NCI-H1694 (cell line): ENCODE data around the gene ZNF35.

Experiments
- DNase-seq: peaks from one replicate; lab custom pipeline; 2025; lab: John Stamatoyannopoulos, UW

Gene ZNF35

GRCh38 chr3:44685128-44685800, 36.7 kb downstream of the ZNF35 start:
- no peak for DNase-seq

- DNase-seq = no peak
Observed at GRCh38 chr3:44687898-44688297, 39.4 kb downstream of the ZNF35 start.
